Keratinocyte (primary cell): ENCODE measurements around the gene HDLBP.

Experiments used
- CTCF ChIP-seq, 3 experiments: IDR thresholded peaks in 1 of 3; conservative IDR thresholded peaks in 1 of 3; optimal IDR thresholded peaks in 1 of 3; 2 replicates in 2 of 3; 3 replicates in 1 of 3; pipeline versions ENCODE3 to v1.5.1; 2011; ENCODE audit warnings: low read length in 3 of 3, mild to moderate bottlenecking in 3 of 3, moderate library complexity in 2 of 3, control low read depth in 1 of 3, inconsistent platforms in 1 of 3; ENCODE audit not compliant: insufficient read depth in 2 of 3; ENCODE audit errors: extremely low read depth in 1 of 3
- EZH2 ChIP-seq: IDR thresholded peaks from one replicate; pipeline ENCODE4 v1.6.1; 2012; ENCODE audit warnings: inconsistent platforms, mild to moderate bottlenecking, low read length, moderate library complexity

GRCh38 chr2:241189093-241189855, 126.2 kb downstream of the HDLBP start:
- TF ChIP-seq CTCF (optimal IDR thresholded peaks at IDR 0.05 in 1 of 3, IDR thresholded peaks at IDR 0.05 in 1 of 3, conservative IDR thresholded peaks at IDR 0.05 in 1 of 3; ENCODE audit: extremely low read depth in 1 of 3, insufficient read depth in 2 of 3, low read length in 3 of 3) (no peak), EZH2 (no peak)
